Measurements from ENCODE around the gene DPYSL3.

- TF ChIP-seq CTCF (IDR thresholded peaks at IDR 0.05) = no peak
- TF ChIP-seq POLR2A (IDR thresholded peaks at IDR 0.05) = no peak
Observed at GRCh38 chr5:147431586-147431985, 78.3 kb downstream of the DPYSL3 start.
